ENCODE data around the gene CFAP54.
"Not testable (repeated sequence)": the region's sequence is repeated elsewhere in the genome, so short reads cannot be mapped to it uniquely, and the experiment has no call there.

The CFAP54 gene

GRCh38 chr12:96514328-96514727, 25.0 kb downstream of the CFAP54 start:
- no peak for DNase-seq

DNA sequence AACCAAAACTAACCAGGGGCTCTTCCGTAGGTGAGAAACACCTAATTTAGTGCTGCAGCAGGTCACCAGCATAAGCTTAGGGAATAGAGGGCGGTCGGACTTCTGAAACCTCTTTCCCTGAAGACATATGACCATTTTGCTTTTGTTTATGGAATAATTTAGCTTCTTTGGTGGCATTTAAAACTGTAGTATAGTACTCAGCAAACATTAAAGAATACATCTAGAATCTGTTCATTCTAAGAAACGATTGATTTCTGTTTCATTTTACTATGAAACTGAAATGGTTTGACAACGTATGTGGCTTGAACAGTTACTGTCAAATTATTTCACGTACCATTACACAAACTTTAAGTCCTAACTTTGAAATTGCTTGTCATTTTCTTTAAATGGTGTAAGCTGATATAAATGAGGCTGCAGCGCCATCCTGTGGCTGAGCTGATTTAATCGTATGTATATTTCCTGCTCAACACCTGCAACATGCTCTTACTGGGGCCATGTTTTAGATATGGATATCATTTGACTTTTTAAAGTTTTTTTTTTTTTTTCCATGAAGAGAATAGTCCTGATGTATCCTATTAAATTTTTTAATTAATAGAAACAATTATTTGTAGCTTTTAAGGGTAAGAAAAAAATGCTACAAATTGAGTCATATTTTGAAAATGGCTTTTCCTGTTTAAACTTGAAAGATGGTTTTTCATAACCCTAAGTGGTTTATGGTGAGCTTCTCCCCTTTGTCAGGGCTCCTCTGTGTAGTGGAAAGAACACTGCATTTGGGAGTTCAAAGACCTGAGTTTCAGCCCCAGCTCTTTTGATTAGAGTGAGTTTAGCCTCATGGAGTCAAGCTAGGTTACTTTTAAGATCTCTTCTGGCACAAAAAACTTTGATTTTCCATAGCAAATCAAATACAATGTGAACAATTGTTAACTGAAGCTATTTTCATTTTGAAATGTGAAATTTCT, 27.4 kb downstream of the CFAP54 start:
- peak; percentile 92 for DNase-seq

DNA sequence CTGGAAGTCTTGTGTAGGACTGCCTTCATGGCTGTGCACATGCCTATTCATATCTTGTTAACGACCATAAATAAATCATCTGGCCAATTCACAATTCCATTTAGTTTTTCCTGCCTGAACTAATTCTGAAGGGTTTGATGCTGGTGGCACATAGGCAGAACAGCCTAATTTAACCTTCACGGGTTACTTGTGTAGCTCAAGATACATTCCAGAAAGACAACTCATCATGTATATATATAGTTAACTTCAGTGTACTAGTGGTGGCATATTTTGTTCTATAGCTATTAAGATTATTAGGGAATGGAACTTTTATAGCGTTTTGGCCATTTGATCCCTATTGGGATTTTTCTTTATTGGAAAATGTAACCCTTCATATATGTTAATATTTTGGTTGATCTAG, 31.4 kb downstream of the CFAP54 start:
- DNase-seq = no peak

DNA sequence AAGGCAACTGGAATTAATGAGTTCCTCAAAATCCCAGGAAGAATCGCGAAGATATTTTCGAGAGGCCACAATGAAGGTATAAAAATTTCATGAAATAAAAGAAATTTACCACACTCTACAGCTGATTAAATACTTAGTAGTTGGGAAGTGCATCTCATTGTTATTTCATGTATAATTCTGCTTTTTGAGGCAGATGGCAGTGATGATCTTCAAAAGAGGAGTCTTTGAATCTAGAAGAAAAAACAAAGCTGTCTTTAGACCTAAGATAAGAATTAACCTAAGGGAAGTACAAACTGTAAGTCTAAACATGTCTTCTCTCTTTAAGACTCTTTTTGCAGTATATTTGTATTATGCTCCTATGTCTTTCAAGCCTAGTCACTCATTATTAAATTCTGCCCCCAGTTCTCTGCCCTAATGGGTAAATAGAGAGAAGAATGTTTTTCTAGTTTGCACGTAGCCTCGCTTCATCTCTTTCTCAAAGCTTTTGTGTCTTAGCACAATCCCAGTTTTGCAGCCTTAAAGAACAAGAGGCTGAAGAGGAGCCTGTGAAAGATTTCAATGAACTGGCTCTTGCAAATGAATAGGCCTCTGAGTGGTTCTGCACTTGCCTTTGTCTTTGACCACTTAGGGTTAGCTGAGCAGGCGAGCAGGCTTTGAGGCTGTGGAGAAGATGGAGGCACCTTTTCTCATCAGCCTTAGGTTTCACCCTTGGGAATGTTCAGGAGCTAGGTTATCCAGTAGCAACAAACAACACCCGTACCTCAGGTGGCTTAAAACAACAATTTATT, 32.7 kb downstream of the CFAP54 start:
- no peak for DNase-seq

- no peak for DNase-seq
Observed at GRCh38 chr12:96522690-96523089, 33.3 kb downstream of the CFAP54 start.

GRCh38 chr12:96526110-96526509, 36.7 kb downstream of the CFAP54 start:
- no peak for DNase-seq

DNA sequence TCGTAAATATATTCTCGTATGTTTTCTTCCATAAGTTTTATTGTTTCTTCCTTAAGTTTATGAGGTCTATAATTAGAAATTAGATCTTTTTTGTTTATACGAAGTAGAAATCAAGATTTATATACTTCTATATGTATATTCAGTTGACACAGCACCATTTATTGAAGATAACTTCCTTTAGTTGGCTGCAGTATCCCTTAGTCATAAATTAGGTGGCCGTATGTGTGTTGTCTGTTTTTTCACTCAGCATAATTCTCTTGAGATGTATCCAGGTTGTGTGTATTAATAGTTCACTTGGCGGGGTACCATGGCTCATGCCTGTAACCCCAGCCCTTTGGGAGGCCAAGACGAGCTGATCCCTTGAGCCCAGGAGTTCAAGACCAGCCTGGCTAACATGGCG, 40.5 kb downstream of the CFAP54 start:
- DNase-seq = no peak

DNA sequence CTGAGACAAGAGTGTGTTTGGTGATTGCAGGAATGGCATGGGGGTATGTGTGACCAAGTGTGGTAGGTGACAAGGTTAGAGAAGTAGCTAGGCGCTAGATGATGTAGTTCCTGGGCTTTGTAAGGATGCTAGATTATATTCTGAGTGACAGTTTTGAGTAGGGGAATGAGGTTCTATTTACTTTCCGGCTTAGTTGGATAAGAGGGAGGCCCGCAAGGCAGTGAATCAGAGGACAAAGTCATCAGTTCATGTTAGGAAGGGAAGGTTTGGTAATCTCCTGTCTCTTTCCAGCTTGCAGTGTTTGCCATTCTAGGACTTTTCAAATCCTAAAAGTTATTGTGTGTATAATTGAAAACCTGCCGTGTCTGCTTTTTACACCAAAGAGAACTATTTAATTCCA, 45.0 kb downstream of the CFAP54 start:
- no peak for DNase-seq

GRCh38 chr12:96548384-96548783, 59.0 kb downstream of the CFAP54 start:
- no peak for DNase-seq

DNA sequence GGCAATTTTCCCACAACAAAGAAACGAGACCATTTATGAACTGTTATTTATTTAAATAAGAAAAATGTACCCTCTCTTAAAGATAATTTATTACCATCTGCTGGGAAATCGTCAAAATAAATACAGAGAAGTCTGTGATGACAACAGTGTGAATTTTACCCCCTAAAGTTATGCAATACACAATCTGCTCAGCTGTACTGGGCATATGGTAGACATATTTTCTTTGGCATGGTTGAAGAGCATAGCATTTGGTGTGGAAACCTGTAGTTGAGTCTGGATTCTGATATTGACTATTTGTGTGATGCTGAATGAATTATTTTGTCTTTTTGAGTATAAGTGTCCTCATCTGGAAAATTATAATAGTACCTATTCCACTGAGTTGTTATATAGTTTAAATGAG, 60.0 kb downstream of the CFAP54 start:
- no peak for DNase-seq

- no peak for DNase-seq
Observed at GRCh38 chr12:96570579-96570978, 81.2 kb downstream of the CFAP54 start.

DNA sequence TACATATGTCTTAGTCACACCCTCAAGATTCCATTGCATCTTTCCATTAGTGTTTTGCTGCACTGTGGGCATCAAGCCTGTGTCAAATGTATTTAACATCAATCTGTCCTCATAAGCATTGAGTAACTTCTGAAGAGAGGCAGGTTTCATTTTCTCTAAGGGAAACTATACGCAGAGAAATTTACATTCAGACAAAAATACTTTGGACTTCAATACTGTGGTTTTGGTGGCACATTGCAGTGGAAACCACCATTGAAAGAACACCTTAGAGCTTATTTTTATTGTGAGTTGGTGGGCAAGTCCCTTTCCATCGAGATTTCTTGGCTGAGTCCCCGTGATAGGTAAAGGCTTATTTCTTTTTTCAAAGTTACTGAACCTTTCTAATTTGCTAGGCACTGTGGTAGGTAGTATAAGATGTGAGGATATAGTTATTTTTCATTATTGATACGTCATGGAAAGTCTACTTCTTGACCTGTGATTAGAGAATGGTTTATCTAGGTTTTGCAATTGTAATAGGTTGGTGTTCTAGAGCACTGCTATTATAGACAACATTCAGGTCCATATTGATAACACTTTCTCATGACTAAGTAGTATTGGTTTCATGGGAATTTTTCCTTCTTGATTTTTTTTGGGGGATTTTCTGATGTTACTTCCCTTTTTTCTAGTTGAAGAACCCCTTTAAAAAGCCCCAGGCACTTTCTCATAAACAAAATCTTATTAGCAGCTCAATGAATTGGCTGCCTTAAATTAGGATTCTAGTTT, 81.9 kb downstream of the CFAP54 start:
- DNase-seq = peak; percentile 8

- no peak for DNase-seq
Observed at GRCh38 chr12:96578526-96579125, 89.2 kb downstream of the CFAP54 start.

DNA sequence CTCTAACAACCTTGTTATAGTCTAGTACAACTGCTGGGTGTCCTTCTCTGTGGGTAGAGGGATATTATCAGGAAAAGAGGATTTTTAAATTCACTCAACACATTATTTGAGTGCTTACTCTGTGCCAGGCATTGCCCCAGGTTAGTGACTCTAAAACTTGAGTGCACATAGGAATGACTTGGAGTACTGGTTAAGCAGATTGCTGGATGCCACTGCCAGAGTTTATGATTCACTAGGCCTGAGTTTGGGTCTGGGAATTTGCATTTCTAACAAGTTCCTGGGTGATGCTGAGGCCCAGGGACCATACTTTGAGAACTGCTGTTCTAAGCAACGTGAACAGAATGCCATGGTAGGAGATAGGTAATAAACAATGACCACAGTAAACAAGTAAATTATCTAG, 96.6 kb downstream of the CFAP54 start:
- DNase-seq = no peak

- no peak for DNase-seq
Observed at GRCh38 chr12:96587691-96588090, 98.3 kb downstream of the CFAP54 start.

DNA sequence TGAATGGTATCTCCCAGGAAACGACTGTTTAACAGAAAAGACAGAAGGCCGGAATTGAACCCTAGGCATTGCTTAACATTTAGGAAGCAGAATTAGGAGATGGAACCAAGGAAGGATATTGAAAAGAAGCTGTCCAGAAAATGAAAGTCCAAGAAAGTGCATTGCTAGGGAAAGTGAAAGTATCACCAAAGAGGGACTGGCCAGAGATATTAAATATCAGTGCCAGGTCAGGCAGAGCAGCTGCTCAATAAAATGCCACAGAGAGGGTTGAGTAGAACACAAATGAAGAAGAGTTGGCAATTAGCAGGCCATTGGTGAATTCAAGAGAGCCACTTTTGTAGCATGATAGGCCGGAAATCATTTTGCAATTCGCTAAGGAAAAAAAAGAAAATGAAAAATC, 101.6 kb downstream of the CFAP54 start:
- no peak for DNase-seq

DNA sequence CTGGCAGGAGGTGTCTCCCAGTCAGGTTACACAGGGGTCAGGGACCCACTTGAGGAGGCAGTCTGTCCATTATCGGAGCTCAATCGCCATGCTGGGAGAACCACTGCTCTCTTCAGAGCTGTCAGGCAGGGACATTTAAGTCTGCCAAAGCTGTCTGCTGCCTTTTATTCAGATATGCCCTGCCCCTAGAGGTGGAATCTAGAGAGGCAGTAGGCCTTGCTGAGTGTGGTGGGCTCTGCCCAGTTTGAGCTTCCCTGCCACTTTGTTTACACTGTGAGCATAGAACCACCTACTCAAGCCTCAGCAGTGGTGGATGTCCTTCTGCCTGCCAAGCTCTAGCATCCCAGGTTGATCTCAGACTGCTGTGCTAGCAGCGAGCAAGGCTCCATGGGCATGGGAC, 115.0 kb downstream of the CFAP54 start:
- DNase-seq = not testable (repeated sequence)

DNA sequence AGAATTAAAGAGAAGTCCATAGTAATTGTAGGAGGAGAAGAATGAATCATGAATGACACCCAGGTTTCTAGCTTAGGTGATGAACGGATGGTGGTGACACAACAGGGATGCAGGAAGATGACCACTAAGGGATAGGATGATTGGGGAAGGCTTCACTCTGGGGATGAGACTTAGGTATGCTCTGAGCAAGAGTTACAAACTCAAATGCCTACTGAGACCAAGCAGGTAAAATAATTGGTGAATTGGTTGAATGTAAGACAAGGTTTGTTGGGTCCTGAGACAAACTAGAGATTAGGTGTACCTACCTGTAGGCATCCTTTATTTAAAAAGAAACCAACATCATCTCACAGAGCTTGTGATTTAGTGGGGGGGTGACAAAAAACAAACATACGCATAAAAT, 116.3 kb downstream of the CFAP54 start:
- no peak for DNase-seq

DNA sequence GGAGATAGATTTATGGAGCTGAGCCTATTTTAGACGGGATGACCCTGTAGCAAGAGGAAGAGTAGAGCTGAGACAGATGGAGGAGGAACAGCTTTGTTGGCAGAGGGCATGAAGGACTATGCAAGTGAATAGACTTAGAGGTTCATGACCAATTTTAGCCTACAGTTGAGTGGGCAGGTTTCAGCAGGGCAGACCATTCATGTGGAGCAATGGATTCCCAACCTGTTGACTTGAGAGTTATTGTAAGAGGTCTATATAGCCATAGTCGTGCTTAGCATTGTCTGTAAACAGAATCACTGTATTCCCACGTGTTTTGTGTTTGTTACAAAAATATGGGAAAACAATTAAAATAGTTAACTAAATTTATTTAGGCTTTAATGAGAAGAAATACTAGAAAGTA, 116.8 kb downstream of the CFAP54 start:
- DNase-seq = no peak

- DNase-seq = no peak
Observed at GRCh38 chr12:96606644-96607043, 117.3 kb downstream of the CFAP54 start.

DNA sequence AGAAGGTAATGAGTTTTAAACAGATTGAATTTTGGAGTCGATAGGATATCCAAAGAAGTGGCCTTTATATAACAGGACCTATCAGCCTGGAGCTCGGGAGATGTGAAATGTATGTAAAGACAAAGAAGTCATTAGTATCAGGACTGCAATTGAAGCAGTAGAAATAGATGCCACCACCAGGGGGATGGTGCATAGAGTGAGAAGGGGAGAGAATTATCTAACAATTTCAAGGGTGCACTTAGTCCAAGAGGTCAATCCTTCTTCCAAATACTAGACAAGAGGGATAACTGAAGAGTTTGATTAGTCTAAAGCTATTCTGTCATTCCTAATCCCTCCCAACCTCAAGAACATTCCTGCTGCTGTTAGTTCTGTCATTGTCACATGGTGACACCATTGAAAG, 127.8 kb downstream of the CFAP54 start:
- peak; percentile 3 for DNase-seq

- DNase-seq = no peak
Observed at GRCh38 chr12:96623155-96623554, 133.8 kb downstream of the CFAP54 start.

DNA sequence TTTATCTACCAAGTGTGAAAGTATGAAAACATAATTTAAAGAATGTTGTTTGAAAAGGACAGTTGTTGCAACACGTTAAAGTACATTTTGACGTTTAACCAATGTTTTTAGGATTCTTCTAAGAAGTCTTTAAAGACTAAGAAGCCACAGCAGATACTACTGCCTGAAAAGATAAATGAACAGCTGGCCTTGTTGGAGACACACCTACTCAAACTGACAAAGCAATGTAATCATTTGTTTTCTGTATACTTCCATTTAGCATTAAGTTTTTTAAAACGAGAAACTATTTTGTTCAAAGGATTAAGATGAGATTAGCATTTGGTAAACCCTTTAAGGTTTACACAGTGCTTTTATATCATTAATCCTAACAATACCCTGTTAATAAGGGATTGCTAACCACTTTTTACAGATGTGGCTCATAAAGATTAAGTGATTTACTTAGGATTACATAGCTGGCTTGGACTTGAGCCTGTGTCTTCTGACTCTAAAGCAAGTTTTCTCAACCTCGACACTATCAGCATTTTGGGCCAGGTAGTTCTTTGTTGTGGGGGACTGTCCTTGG, 134.4 kb downstream of the CFAP54 start:
- no peak for DNase-seq

Data from activated CD4-positive, alpha-beta T cell treated with anti-CD3 and anti-CD28 coated beads for 48 hours (primary cell).